GM12872 (cell line): ENCODE results near the gene BIRC5.

Source experiments
- CTCF ChIP-seq: IDR thresholded peaks from 3 replicates; pipeline ENCODE4 v1.5.1; 2011; ENCODE audit warnings: low read depth, mild to moderate bottlenecking, low read length, moderate library complexity; ENCODE audit not compliant: insufficient read depth

The BIRC5 gene

GRCh38 chr17:78214016-78214705, at the start of gene BIRC5:
BIRC5 (plus strand) TSS chr17:78214253; CDS start chr17:78214317, 64 bp downstream.
- TF ChIP-seq CTCF, result no peak

GRCh38 chr17:78164748-78165607, 49.1 kb upstream of the BIRC5 start:
- TF ChIP-seq CTCF, result no peak

- TF ChIP-seq CTCF, result no peak
These were observed 47.6 kb upstream of the BIRC5 start for GRCh38 chr17:78166416-78166815.

GRCh38 chr17:78168242-78168902, 45.7 kb upstream of the BIRC5 start, which contains the start of gene SYNGR2:
SYNGR2 (plus strand) TSS chr17:78168581; CDS start chr17:78168617, 36 bp downstream.
- no peak for TF ChIP-seq CTCF

- no peak for TF ChIP-seq CTCF
These were observed 44.9 kb upstream of the BIRC5 start for GRCh38 chr17:78168903-78169793.

GRCh38 chr17:78170692-78171590, 43.1 kb upstream of the BIRC5 start:
- TF ChIP-seq CTCF, result no peak
